ENCODE results near the gene VPS4B. TPM values are rescaled to one million over a fixed set of nuclear protein-coding genes. Genes with fewer than 3 reads are reported as not detected.

Gene VPS4B
- total RNA-seq, 1 experiment from 2014 or later = 60.2 TPM

GRCh38 chr18:63430526-63430925 lies 8.2 kb upstream of the VPS4B start:
- no peak overlapping the region for H3K14ac ChIP-seq (ENCODE audit: insufficient read depth, low read length)
- Mint-ChIP-seq H3K27me3 (ENCODE audit: low read depth) (no peaks in the 10 kb centered on the region), H3K9me3 (no peaks in the 10 kb centered on the region), H3K27ac (no peak overlapping the region), H3K4me1 (peaks cover 0 to 6% of the 10 kb centered on the region in 2 experiments; a peak in 3 of 4 replicates), H3K36me3 (ENCODE audit: insufficient read depth in 1 of 3, low read depth in 3 of 3) (no peaks in the 10 kb centered on the region), H3K4me3 (no peak overlapping the region)
- no peaks in the 10 kb centered on the region for H3K79me2 ChIP-seq (ENCODE audit: insufficient read depth, low read length)
- H3K4ac ChIP-seq (ENCODE audit: low read depth, low read length) = no peak overlapping the region
- H3K18ac ChIP-seq (ENCODE audit: insufficient read length, low read depth, low read length) = no peak overlapping the region
- no peaks in the 10 kb centered on the region for H3K79me1 ChIP-seq (ENCODE audit: insufficient read depth, low read depth, low read length, poor library complexity, severe bottlenecking)
- no peak overlapping the region for H2BK120ac ChIP-seq (ENCODE audit: low read depth, low read length, poor library complexity, severe bottlenecking)
- H4K20me1 ChIP-seq (ENCODE audit: control insufficient read depth, insufficient read depth, insufficient read length) = no peaks in the 10 kb centered on the region
- no peak overlapping the region for H3K56ac ChIP-seq (ENCODE audit: insufficient read length, low read depth, low read length)
- H3K9ac ChIP-seq (ENCODE audit: extremely low read depth, insufficient read length, low read length) = no peak overlapping the region
- H3K4me2 ChIP-seq (ENCODE audit: insufficient read depth, insufficient read length, low read length) = no peak overlapping the region
- no peak overlapping the region for H2BK5ac ChIP-seq (ENCODE audit: insufficient read length, low read length)
- H4K8ac ChIP-seq (replicated peaks; ENCODE audit: insufficient read length, low read depth, low read length) = no peak overlapping the region
- H3K4me1 ChIP-seq (ENCODE audit: insufficient read depth, low read length) = no peaks in the 10 kb centered on the region
- no peak for TF ChIP-seq CTCF (conservative IDR thresholded peaks at IDR 0.05)
- H2BK20ac ChIP-seq (ENCODE audit: low read depth, low read length, poor library complexity, severe bottlenecking) = no peak overlapping the region
- H3K27me3 ChIP-seq (ENCODE audit: insufficient read depth, low read length) = no peaks in the 10 kb centered on the region
- WGBS (ENCODE audit: extremely low coverage, insufficient read length, low lambda C conversion rate) = no CpG with 5 or more reads among the region's 2 CpGs
- H3K9me3 ChIP-seq (ENCODE audit: control insufficient read depth, low read depth, low read length) = no peaks in the 10 kb centered on the region
- no peak overlapping the region for H3K23ac ChIP-seq (ENCODE audit: insufficient read length, low read depth, low read length)
- H2BK12ac ChIP-seq (ENCODE audit: insufficient read length, low read depth, low read length) = no peak overlapping the region
- H3K27ac ChIP-seq (ENCODE audit: insufficient read length, low read depth, low read length) = no peak overlapping the region
- H2BK15ac ChIP-seq (ENCODE audit: low read depth, low read length) = no peak overlapping the region
- no peak overlapping the region for H2AK5ac ChIP-seq (ENCODE audit: insufficient read length, low read length)
- DNase-seq = no peak
- no peaks in the 10 kb centered on the region for H3K23me2 ChIP-seq (ENCODE audit: insufficient read length, low read depth, low read length, poor library complexity, severe bottlenecking)
- H4K91ac ChIP-seq (ENCODE audit: insufficient read length, low read depth, low read length) = no peak overlapping the region
- no peak overlapping the region for H3T11ph ChIP-seq (ENCODE audit: low read length)
- no peak overlapping the region for H4K5ac ChIP-seq (ENCODE audit: insufficient read length, low read depth, low read length)
- H2AFZ ChIP-seq (ENCODE audit: low read length) = no peak overlapping the region

Data from H9 (cell line).